Right renal cortex interstitium (tissue), 3 donors: ENCODE measurements around the gene S100B. TPM values are rescaled to one million over a fixed set of nuclear protein-coding genes. Genes with fewer than 3 reads are reported as not detected.
"Not testable (repeated sequence)": the region's sequence is repeated elsewhere in the genome, so short reads cannot be mapped to it uniquely, and the experiment has no call there.

Source experiments
- DNase-seq, 3 donors: peaks; one replicate each; pipeline ENCODE4 v3.0.0-alpha.2; 2013; ENCODE audit warnings: low read depth in 3 of 3, low spot score in 2 of 3
- polyA plus RNA-seq, 3 donors: library from polyadenylated mRNA; unstranded; fragments of 120-200 nt; gene quantifications; one replicate each; pipeline ENCODE4 v1.2.1, GENCODE V29; 2013; ENCODE audit not compliant: insufficient read length in 3 of 3

Gene S100B
- polyA plus RNA-seq, 3 donors: 2.1 to 5.6 (median 2.9) TPM

DNA sequence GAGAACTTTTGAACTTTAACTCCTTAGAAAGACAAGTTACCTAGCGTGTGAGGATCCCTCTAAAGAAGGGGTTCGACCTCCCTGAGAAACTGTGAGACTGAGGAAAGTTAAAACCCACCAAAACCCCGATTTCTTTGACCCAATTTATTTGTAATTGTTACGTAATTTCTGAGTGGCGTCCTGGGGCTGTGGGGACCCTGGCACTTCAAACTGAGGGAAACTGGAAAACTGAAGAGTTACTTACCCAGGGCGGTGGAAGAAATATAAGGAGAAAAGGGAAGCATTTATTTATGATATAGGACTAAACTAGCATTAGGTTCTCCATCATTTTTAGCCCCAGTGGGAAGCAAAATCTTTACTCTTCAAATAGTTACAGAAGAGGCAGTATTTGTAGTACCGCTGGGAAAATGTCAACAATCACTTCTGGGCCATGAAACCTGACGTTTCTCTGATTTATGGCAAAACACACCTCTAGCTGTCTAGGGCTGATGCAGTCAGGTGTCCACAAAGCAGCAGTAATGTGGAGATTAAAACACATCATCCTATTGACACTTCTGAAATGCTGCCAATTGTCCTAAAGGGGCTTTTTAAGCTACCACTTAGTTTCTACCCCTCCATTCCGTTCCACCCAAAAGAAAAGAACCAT is 430 bp downstream of the S100B start:
- no peak for DNase-seq

DNA sequence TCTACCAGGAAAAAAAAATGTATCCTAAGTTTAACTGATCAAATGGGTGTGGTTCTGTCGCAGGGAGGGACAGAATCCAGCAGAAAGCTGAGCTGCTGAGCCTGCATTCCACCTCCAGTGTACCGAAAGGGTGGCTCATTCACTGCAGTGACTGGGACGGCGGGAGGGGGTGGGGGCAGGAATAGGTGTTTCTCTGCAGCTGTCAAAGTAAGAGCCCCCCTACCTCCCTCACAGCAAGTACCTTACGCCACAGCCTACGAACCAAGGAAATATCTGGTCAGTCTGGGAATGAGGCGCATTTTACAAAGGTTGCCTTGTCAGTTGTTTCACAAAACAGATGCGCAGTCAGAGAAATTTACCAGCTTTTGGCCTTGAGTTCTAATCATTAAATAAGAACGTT is 1.7 kb downstream of the S100B start:
- no peak for DNase-seq

DNA sequence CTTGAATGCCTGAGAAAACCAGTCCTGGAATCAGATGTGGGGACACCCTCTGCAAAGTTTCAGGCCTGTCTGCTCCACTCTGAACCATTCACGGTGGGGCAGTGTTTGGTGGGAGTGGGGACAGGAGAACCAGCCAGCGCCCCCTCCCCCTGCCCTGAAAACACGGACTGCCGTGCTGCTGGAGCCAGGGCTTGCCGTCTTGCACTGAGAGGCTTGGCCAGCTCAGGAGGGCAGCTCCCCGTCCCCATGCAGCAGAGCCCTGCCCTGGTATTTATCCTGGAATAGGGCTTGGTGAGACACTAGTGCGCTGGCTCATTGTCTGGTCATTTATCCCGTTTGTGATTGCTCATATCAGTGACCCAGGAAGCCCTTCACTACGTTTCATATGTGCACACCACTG is 3.9 kb downstream of the S100B start:
- DNase-seq: no peak

DNA sequence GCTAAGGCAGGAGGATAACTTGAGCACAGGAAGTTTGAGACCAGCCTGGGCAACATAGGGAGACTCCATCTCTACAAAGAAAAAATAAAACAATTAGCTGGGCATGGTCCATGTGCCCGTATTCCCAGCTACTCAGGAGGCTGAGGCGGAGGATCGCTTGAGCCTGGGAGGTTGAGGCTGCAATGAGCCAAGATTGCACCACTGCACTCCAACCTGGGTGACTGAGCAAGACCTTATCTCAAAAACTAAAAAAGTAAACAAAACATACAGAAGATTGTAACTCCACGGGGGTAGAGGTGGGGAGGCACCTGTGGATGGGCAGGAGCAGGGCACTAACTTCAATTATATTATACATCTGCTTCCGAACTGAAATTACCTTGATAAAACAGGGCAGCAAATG is 4.6 kb downstream of the S100B start:
- no peak for DNase-seq

DNA sequence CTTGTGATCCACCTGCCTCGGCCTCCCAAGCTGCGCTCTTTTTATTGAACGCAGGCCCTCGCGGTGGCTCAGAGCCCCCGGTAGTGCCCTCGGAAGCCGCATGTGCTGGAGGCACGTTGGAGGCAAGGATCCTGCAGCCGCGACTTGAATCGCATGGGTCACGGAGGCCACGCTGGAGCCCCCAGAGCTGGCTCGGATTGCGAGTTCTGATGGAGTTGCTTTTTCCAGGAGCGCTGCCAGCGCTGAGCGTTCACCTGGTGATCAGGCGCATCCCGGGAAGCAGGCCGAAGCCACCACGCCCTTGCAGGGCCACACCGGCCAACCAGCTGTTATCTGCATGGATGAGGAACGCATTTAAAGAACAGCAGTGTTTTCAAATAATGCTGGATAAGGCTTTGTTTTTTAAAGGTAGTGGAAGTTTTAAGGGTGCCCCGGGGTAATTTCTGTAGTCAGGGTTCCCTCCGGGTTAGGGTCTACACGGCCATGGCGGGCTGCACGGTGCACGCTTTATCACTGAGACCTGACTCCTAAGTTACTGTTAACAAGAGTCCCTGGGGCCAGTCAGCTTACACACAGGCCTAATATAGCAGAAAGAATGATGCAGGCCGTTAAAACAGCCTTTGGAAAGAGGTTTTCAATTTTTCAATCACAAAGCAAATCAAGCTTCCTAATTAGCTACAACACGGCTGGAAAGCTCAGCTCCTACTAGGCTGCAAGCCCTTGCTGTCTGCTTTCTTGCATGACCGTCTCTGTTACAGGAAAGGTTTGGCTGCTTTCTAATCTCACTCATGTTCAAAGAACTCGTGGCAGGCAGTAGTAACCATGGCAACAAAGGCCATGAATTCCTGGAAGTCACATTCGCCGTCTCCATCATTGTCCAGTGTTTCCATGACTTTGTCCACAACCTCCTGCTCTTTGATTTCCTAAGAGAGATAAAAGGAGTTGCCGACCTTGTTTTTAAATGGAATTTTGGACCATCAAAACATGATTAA is 6.0 kb downstream of the S100B start:
- DNase-seq: peak; percentile 34 to 55 (median 43)

DNA sequence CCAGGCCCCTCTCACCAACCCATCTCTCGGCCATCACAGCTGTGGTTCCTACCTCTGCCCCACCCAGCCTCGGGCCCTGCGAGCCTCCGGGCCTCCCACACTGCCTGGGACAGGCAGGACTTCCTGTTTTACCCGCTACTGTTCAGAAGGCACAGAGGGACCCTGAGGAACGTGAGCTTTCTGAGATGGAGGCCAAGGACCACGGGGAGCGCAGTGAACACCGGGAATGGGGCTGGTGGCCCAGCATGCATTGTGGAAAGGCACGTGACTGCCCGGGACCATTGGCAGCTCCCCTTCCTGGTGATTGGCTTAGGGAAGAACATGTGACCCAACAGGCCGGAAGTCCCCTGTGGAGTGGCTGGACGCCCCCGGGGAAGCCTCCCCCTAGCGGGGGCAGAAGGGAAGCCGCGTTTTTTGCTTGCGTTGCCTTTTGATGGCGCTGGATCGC is 7.0 kb downstream of the S100B start:
- DNase-seq: no peak

DNA sequence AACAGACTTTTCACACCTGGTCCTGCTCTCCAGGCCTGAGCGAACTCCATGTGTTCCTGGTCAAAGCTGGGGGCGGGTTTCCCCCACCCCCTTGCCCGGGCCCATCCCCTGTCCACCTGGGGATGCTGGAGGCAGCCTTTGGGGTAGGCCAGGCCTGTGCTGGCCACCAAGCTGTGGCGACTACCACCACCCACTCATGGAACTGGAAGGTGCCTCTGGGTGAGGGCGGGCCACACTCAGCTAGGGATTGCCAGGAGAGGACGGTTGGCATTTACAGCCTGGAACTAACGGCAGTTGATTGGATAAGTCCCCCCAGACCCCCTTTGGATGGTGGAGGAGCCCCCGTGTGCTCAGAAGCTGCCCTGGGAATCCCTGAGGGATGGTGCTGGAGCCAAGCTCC is 7.9 kb downstream of the S100B start:
- DNase-seq: no peak

DNA sequence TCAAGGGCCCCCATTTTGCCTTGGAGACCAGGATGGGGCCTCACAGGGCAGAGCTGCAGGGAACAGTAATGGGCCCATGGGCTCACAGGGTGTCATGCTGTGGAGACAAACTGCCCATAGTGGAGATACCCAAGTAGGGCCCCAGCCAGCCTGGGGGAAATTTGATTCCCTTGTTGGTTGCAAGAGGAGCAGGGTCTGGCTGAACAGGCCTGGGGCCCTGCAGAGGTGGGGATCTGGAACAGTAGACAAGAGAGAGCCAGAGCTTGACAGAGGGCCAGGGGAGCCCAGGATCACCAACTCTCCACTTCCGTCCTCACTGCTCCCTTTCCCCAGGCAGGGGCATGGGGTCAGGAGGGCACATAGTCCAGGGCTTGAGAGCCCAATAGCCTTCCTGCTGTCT is 8.7 kb downstream of the S100B start:
- no peak for DNase-seq

DNA sequence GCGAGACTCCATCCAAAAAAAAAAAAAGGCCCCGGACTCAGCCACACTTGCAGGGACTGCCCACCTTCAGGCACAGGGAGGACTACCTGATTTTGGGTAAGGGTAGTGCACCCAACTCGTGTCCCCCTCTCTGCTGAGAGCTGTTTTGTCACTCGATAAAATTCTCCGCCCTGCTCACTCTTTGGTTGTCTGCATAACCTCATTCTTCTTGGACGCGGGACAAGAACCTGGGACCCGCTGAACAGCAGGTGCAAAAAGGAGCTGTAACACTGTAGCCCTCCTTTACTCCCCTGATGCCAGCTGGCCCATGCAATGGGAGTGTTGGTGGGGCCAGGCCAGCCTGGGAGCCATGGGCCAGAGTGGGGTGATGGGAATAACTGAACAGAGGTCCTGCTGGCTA is 10.6 kb downstream of the S100B start:
- no peak for DNase-seq

DNA sequence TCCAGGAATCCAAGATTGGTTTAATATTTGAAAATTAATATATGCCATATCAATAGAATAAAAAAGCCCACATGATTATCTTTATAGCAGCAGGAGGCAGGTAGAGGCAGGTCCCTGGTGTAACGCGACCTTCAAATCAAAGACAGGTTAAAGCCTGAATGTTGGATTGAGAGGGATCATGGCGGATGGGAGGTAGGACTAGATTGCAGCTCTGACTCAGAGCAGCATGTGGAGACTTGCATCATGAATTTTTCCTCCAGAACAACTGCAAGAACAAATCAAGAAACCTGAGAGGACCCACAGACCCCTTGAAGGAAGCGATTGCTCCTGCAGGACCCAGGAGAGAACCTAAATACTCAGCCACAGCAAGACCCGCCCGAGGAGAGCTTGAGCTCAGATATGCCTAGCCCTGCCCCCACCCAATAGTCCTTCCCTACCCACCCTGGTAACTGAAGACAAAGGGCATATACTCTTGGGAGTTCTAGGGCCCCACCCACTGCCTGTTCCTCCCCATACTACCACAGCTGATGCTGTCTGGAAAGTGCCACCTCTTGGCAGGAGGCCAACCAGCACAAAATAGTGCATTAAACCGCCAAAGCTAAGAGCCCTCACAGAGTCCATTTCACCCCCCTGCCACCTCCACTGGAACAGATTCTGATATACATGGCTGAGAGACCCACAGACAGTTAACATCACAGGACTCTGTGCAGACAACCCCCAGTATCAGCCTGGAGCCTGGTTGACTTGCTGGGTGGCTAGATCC is 19.5 kb downstream of the S100B start:
- no peak for DNase-seq

DNA sequence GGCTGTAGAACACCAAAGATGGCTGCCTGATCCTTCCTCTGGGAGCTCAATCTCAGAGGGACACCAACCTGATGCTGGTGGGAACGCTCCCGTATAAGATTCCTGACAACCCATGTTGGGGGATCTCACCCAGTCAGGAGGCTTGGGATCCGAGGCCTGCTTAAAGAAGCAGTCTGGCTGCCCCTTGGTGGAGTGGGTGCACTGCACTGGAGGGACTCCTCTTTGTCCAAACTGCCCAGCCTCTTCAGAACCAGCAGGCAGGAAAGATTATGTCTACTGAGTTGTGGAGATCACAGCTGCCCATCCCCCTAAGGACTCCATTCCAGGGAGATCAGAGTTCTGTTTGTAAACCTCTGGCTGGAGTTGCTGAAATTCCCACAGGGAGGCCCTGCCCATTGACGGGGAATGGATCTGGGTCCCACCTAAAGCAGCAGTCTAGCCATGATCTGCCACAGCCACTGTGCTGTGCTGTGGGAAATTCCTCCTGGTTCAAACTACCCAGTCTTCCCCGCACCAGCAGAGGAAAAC is 23.0 kb downstream of the S100B start:
- no peak for DNase-seq

DNA sequence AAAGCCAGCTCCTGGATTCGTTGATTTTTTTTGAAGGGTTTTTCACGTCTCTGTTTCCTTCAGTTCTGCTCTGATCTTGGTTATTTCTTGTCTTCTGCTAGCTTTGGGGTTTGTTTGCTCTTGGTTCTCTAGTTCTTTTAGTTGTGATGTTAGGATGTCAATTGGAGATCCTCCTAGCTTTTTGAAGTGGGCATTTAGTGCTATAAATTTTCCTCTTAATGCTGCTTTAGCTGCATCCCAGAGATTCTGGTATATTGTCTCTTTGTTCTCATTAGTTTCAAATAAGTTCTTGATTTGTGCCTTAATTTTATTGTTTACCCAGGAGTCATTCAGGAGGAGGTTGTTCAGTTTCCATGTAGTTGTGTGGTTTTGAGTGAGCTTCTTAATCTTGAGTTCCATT is 25.5 kb downstream of the S100B start:
- DNase-seq: not testable (repeated sequence)

DNA sequence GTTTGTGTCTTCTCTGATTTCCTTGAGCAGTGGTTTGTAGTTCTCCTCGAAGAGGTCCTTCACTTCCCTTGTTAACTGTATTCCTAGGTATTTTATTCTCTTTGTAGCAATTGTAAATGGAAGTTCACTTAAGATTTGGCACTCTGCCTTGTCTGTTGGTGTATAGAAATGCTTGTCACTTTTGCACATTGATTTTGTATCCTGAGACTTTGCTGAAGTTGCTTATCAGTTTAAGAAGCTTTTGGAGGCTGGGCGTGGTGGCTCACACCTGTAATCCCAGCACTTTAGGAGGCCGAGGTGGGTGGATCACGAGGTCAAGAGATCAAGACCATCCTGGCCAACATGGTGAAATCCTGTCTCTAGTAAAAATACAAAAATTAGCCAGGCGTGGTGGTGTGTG is 27.1 kb downstream of the S100B start:
- DNase-seq: not testable (repeated sequence)

DNA sequence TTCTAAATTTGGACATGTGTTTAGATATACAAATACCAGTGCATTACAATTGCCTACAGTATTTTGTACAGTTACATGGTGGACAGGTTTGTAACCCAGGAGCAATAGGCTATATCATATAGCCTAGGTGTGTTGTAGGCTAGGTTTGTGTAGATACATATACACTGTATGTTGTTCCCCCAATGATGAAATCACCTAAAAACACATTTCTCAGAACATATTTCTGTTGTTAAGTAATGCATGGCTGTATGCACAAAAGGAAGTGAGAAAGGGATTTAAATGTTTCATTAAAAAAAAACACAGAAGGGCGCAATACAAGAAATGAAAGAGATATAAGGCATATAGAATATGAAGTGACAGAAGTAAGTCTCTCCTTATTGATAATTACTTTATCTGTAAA is 32.0 kb downstream of the S100B start:
- no peak for DNase-seq

DNA sequence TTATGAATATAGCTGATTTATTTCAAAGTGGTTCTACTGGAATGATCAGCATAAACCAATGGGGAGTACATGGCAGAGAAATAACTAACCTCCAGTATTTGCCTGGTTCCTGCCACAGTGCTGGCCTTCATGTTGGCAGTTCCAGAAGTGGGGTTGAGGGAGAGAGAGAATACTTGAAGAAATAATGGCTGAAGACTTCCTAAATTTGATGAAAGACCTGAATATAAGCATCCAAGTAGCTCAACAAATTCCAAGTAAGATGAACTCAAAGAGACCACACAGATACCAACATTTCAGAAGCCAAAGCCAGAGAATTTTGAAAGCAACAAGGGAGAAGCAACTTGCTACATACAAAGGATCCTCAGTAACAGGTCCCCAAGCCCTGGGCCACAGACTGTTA is 34.3 kb downstream of the S100B start:
- DNase-seq: no peak

DNA sequence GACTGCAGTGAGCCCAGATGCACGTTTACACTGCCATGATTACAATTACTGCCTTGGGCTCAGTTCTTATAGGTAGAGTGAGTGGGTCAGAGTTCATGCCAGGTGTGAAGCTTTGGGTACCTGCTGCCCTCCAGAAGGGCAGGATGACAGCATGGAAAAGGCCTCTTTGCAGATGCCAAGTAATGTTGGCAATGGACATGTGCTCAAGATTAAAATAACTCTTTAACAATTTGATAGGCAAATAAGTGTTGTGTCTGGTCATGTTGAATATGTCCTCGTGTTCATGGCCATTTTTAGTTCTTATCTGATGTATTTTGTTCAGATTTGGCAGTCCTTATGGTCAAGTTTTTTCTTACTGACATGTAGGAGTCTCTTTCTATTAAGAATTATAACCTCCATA is 34.8 kb downstream of the S100B start:
- no peak for DNase-seq

DNA sequence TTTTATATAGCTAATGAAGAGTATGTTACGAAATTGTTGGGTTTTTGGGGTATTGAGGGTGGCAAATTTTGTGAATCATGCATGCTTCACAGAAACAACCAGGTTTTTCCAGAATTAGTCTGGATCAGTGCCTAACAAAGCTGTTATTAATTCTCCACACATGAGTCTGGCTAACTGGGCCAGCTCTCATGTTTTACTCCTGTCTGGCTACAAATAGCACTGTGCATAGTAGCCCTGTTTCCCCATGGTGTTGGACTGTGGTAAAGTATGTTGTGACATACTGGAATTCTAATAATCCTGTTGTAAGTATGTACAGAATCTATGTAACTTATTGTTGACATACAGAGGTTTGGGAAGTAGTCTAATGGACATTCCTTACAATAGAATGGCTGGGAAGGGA is 35.8 kb downstream of the S100B start:
- no peak for DNase-seq

DNA sequence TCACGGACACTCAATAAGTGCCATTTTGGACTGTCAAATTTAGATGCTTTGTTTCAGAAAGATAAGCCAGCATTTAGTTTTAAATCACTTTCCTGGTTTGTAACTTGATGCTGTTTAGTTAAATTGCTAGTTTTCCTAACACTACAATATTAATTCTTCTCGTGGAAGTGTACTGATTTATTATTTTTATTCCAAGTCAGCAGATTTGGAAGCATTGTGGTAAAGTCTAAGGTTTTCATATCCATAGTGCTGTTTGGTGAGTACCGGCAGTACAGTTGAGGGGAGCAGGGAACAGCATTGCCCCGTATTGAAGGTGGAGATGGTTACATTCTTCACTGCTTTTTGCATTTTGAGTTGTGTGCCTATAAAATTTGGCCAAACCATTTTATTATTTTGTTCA is 36.3 kb downstream of the S100B start:
- no peak for DNase-seq

DNA sequence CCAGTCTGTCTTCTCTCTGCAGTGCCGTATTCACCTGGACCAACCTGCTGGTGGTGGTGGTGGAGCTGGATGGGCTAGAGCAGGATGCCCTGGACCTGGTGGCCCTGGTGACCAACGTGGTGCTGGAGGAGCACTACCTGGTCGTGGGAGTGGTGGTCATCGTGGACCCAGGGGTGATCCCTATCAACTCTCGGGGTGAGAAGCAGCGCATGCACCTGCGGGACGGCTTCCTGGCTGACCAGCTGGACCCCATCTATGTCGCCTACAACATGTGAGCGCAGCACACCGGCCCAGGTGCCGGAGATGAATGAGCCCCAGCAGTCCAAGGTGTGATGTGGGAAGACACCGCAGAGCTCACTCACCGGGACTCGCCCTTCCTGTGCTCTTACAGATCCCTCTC is 37.5 kb downstream of the S100B start:
- DNase-seq: no peak

DNA sequence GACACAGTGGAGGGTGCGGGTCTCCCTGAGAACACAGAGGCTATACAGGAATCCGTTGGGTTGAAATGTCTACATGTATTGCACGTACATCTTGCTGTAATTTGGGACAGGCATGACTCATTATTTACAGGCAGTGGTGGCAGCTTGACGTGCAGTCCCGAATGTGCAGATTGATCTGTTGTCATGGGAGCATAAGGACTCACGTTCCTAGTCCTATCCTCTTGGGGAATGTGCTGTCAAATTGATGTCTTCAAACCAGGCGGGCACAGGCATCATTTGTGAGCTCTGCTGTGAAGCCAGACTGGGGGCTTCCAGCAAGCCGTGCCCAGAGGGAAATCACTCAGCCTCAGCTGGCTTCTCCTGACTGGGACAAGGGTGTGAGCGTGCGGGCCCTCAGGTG is 40.5 kb downstream of the S100B start:
- no peak for DNase-seq

DNA sequence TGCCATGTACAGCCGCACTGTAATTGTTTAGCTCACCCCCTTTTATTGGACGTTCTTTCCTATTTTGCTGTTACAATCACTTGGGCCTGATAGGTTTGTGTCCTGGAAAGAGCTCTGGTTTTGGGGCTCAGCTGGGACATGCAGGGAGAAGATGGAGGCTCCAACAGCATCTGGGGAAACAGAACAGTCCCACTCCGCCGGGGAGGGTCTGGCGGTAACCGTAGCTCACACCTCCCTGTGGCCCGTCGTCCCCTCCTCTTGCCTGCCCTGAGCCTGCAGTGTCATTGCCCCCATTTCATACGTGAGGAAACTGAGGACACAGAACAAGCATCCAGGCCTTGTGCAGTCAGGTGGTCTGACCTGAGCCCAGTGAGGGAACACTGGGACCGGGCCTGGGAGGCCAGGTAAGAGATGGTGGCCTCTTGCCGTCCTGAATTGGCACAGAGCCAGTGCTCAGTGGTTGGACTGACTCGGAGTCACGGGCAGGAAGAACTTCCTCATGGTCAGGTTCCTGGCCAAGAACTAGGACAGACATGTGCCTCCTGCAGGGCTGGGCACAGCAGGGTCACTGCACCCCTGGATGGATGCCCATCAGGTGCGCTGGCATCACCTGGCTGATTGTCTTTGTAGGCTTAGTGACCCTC is 41.8 kb downstream of the S100B start:
- no peak for DNase-seq
